ENCODE results near the gene WRNIP1. TPM values are rescaled to one million over a fixed set of nuclear protein-coding genes. Genes with fewer than 3 reads are reported as not detected.

The WRNIP1 gene
- total RNA-seq, 1 donor from 2014 or later, result 46.5 TPM

GRCh38 chr6:2764610-2765165 is 505 bp upstream of the WRNIP1 start:
- no peaks in the 10 kb centered on the region for H3K36me3 Mint-ChIP-seq (ENCODE audit: unreplicated experiment)
- peak; percentile 35 for DNase-seq
- H3K4me1 Mint-ChIP-seq (ENCODE audit: low read depth, unreplicated experiment), result peaks cover 20% of the 10 kb centered on the region
- peaks cover 10% of the 10 kb centered on the region for H3K27me3 Mint-ChIP-seq (ENCODE audit: unreplicated experiment)
- peak overlapping the region; percentile 91 for H3K4me3 Mint-ChIP-seq (ENCODE audit: unreplicated experiment)
- no peak for TF ChIP-seq CTCF (IDR thresholded peaks at IDR 0.05; ENCODE audit: partially characterized antibody, unreplicated experiment)
- H3K9me3 Mint-ChIP-seq (ENCODE audit: unreplicated experiment), result peaks cover 13% of the 10 kb centered on the region
- peak overlapping the region; percentile 98 for H3K27ac Mint-ChIP-seq (ENCODE audit: unreplicated experiment)

- peaks cover 25% of the 10 kb centered on the region for H3K4me1 Mint-ChIP-seq (ENCODE audit: low read depth, unreplicated experiment)
Measured at GRCh38 chr6:2765896-2766766, 938 bp downstream of the WRNIP1 start.

GRCh38 chr6:2766767-2767656 is 1.8 kb downstream of the WRNIP1 start:
- H3K27me3 Mint-ChIP-seq (ENCODE audit: unreplicated experiment), result peaks cover 10% of the 10 kb centered on the region
- H3K9me3 Mint-ChIP-seq (ENCODE audit: unreplicated experiment), result peaks cover 13% of the 10 kb centered on the region
- H3K36me3 Mint-ChIP-seq (ENCODE audit: unreplicated experiment), result no peaks in the 10 kb centered on the region
- no peak for DNase-seq
- peak; percentile 21 for TF ChIP-seq CTCF (IDR thresholded peaks at IDR 0.05; ENCODE audit: partially characterized antibody, unreplicated experiment)
- peak overlapping the region; percentile 94 for H3K27ac Mint-ChIP-seq (ENCODE audit: unreplicated experiment)
- peaks cover 30% of the 10 kb centered on the region for H3K4me1 Mint-ChIP-seq (ENCODE audit: low read depth, unreplicated experiment)
- peak overlapping the region; percentile 95 for H3K4me3 Mint-ChIP-seq (ENCODE audit: unreplicated experiment)

More at GRCh38 chr6:2765896-2766766, 938 bp downstream of the WRNIP1 start:
- peak overlapping the region; percentile 94 for H3K27ac Mint-ChIP-seq (ENCODE audit: unreplicated experiment)
- H3K4me3 Mint-ChIP-seq (ENCODE audit: unreplicated experiment), result peak overlapping the region; percentile 95
- no peaks in the 10 kb centered on the region for H3K36me3 Mint-ChIP-seq (ENCODE audit: unreplicated experiment)
- peaks cover 10% of the 10 kb centered on the region for H3K27me3 Mint-ChIP-seq (ENCODE audit: unreplicated experiment)
- TF ChIP-seq CTCF (IDR thresholded peaks at IDR 0.05; ENCODE audit: partially characterized antibody, unreplicated experiment), result no peak
- DNase-seq, result peak; percentile 61
- peaks cover 13% of the 10 kb centered on the region for H3K9me3 Mint-ChIP-seq (ENCODE audit: unreplicated experiment)

- H3K36me3 Mint-ChIP-seq (ENCODE audit: unreplicated experiment), result no peaks in the 10 kb centered on the region
- no peak for TF ChIP-seq CTCF (IDR thresholded peaks at IDR 0.05; ENCODE audit: partially characterized antibody, unreplicated experiment)
- peaks cover 7% of the 10 kb centered on the region for H3K27me3 Mint-ChIP-seq (ENCODE audit: unreplicated experiment)
- peak overlapping the region; percentile 71 for H3K27ac Mint-ChIP-seq (ENCODE audit: unreplicated experiment)
- no peak for DNase-seq
- peaks cover 13% of the 10 kb centered on the region for H3K9me3 Mint-ChIP-seq (ENCODE audit: unreplicated experiment)
- H3K4me3 Mint-ChIP-seq (ENCODE audit: unreplicated experiment), result peak overlapping the region; percentile 95
- H3K4me1 Mint-ChIP-seq (ENCODE audit: low read depth, unreplicated experiment), result peaks cover 30% of the 10 kb centered on the region
Measured at GRCh38 chr6:2767657-2768524, 2.7 kb downstream of the WRNIP1 start.

All from glutamatergic neuron (in vitro differentiated cells).